Measurements from ENCODE around the gene OXNAD1.

DNA sequence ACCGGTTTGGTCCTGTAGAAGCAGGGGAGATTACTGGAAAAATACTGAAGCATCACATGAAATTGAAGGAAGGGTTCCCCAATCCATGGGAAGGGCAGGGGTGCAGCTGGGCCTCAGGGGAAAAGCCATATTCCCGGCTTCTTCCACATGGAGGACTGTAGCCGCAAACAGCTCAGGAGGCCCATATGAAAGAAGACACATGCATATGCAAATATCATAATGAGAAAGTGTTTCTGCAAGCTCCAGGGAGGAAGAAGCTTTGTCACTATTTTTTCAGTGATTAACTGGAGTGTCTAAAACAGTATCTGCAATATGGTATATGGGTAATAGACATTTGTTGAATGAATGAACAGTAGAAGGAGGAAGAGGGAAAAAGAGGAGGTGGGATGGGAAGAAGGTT, 19.4 kb upstream of the OXNAD1 start:
- TF ChIP-seq, protein P1, sequence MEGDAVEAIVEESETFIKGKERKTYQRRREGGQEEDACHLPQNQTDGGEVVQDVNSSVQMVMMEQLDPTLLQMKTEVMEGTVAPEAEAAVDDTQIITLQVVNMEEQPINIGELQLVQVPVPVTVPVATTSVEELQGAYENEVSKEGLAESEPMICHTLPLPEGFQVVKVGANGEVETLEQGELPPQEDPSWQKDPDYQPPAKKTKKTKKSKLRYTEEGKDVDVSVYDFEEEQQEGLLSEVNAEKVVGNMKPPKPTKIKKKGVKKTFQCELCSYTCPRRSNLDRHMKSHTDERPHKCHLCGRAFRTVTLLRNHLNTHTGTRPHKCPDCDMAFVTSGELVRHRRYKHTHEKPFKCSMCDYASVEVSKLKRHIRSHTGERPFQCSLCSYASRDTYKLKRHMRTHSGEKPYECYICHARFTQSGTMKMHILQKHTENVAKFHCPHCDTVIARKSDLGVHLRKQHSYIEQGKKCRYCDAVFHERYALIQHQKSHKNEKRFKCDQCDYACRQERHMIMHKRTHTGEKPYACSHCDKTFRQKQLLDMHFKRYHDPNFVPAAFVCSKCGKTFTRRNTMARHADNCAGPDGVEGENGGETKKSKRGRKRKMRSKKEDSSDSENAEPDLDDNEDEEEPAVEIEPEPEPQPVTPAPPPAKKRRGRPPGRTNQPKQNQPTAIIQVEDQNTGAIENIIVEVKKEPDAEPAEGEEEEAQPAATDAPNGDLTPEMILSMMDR (IDR thresholded peaks at IDR 0.05): no peak
- TF ChIP-seq POLR2AphosphoS5 (IDR thresholded peaks at IDR 0.05; ENCODE audit: low read depth, low read length): no peak
- no peak for TF ChIP-seq SIN3A (IDR thresholded peaks at IDR 0.05; ENCODE audit: borderline replicate concordance, insufficient read depth, low read depth, low read length)
- TF ChIP-seq, protein P2, sequence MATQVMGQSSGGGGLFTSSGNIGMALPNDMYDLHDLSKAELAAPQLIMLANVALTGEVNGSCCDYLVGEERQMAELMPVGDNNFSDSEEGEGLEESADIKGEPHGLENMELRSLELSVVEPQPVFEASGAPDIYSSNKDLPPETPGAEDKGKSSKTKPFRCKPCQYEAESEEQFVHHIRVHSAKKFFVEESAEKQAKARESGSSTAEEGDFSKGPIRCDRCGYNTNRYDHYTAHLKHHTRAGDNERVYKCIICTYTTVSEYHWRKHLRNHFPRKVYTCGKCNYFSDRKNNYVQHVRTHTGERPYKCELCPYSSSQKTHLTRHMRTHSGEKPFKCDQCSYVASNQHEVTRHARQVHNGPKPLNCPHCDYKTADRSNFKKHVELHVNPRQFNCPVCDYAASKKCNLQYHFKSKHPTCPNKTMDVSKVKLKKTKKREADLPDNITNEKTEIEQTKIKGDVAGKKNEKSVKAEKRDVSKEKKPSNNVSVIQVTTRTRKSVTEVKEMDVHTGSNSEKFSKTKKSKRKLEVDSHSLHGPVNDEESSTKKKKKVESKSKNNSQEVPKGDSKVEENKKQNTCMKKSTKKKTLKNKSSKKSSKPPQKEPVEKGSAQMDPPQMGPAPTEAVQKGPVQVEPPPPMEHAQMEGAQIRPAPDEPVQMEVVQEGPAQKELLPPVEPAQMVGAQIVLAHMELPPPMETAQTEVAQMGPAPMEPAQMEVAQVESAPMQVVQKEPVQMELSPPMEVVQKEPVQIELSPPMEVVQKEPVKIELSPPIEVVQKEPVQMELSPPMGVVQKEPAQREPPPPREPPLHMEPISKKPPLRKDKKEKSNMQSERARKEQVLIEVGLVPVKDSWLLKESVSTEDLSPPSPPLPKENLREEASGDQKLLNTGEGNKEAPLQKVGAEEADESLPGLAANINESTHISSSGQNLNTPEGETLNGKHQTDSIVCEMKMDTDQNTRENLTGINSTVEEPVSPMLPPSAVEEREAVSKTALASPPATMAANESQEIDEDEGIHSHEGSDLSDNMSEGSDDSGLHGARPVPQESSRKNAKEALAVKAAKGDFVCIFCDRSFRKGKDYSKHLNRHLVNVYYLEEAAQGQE (IDR thresholded peaks at IDR 0.05; ENCODE audit: insufficient read depth in 1 of 2, low read depth in 2 of 2, low read length in 1 of 2): no peak
